ENCODE results near the gene GAD1.

- TF ChIP-seq POLR2A (IDR thresholded peaks at IDR 0.05) (no peak), CTCF (IDR thresholded peaks at IDR 0.05) (no peak), POLR2AphosphoS5 (IDR thresholded peaks at IDR 0.05) (no peak), EP300 (IDR thresholded peaks at IDR 0.05; ENCODE audit: low read depth) (no peak)
Measured at GRCh38 chr2:170891893-170892292, 75.2 kb downstream of the GAD1 start.

All from transverse colon (tissue), 4 donors.